Uterus (tissue), 2 donors: ENCODE data around the gene HARS1.

Experiments used
- CTCF ChIP-seq, 4 experiments: fragments of 200-600 bp in 2 of 4; fragments of 450-650 bp in 2 of 4; sonication (generic) in 2 of 4; IDR thresholded peaks; one replicate each; pipeline ENCODE4 v1.5.1; 2016 to 2019; ENCODE audit warnings: antibody characterized with exemption in 4 of 4, mild to moderate bottlenecking in 2 of 4, moderate library complexity in 1 of 4
- POLR2A ChIP-seq, 2 donors: fragments of 450-650 bp; IDR thresholded peaks; one replicate each; pipeline ENCODE4 v1.6.1; 2016; ENCODE audit warnings: antibody characterized with exemption in 2 of 2, mild to moderate bottlenecking in 1 of 2, moderate library complexity in 1 of 2

GRCh38 chr5:140713562-140714094 is 22.5 kb upstream of the HARS1 start:
- TF ChIP-seq CTCF (IDR thresholded peaks at IDR 0.05) (no peak), POLR2A (IDR thresholded peaks at IDR 0.05) (no peak)
